Mesothelial cell of epicardium (in vitro differentiated cells): ENCODE results near the gene MIOX. TPM values are rescaled to one million over a fixed set of nuclear protein-coding genes. Genes with fewer than 3 reads are reported as not detected.

Source experiments
- DNase-seq, 2 experiments: peaks; one replicate each; pipeline ENCODE4 v3.0.0; 2021; ENCODE audit warnings: low spot score in 2 of 2; ENCODE audit not compliant: unreplicated experiment in 2 of 2
- H3K27ac Mint-ChIP-seq: 2 replicates; pipeline ENCODE4 v1.8.0; 2021; ENCODE audit warnings: mixed read lengths
- H3K27me3 Mint-ChIP-seq: 2 replicates; pipeline ENCODE4 v1.8.0; 2021; ENCODE audit warnings: low read depth, mixed read lengths
- H3K36me3 Mint-ChIP-seq: 2 replicates; pipeline ENCODE4 v1.8.0; 2021; ENCODE audit warnings: mixed read lengths
- H3K4me1 Mint-ChIP-seq: 2 replicates; pipeline ENCODE4 v1.8.0; 2021; ENCODE audit warnings: mixed read lengths
- H3K4me3 Mint-ChIP-seq: 2 replicates; pipeline ENCODE4 v1.8.0; 2021; ENCODE audit warnings: mild to moderate bottlenecking, moderate library complexity, mixed read lengths
- H3K9me3 Mint-ChIP-seq: 2 replicates; pipeline ENCODE4 v1.8.0; 2021; ENCODE audit warnings: mixed read lengths
- total RNA-seq: library from RNA; stranded (reverse); gene quantifications from 3 replicates; pipeline ENCODE4 v1.2.1, GENCODE V29; 2021
- TF ChIP-seq, protein P1 (sequence below): fragments of 200-600 bp; sonication (generic); IDR thresholded peaks from one replicate; pipeline ENCODE4 v1.5.0; 2021; ENCODE audit warnings: antibody characterized with exemption; ENCODE audit not compliant: unreplicated experiment

MIOX gene
- total RNA-seq = 0.34 to 0.66 TPM in 2 of 3 replicates, not detected in the other

DNA sequence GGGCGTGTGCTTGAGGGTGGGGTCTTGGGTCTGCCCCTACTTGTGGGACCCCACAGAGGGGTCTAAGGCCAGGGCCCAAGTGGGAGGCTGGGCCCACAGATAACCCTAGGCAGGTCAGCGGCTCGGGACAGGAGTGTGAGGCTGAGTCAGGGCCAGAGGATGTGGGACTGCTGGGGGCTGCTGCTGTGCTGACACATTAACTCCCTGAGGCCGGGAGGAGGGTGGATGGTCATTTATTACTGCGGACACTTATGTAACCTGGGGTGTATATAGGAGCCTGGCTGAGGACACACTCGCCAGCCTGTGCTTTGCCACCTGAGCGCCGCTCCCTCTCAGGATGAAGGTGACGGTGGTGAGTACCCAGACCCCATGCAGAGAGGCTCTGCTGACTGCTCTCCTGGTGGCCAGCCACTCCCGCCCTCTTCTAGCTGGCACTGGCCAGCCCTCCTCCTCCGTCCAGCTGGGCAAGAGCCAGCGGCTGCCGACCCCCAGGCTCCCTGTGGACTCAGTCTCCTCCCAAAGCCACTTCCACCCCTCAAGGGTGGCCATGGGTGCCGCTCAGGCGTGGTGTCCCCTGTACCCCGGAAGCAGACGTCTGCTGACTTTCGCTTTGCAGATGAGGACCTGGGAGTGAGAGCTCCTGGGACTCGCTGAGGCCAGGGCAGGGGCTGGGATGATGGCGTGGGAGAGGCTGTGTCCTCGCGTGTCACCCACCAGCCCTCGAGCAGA, at the start of gene MIOX:
Gene MIOX, plus strand, starts transcription at position 299 of the 729 bp plus-strand sequence. Its CDS starts 39 bp downstream, at position 338.
- Mint-ChIP-seq H3K4me3 (no peak within 1 kb of the TSS), H3K4me1 (no peaks in the 10 kb centered on the region), H3K27ac (no peak within 1 kb of the TSS), H3K9me3 (no peaks in the 10 kb centered on the region), H3K27me3 (peaks cover 24% of the 10 kb centered on the region), H3K36me3 (no peaks in the 10 kb centered on the region)
- TF ChIP-seq, protein P1, sequence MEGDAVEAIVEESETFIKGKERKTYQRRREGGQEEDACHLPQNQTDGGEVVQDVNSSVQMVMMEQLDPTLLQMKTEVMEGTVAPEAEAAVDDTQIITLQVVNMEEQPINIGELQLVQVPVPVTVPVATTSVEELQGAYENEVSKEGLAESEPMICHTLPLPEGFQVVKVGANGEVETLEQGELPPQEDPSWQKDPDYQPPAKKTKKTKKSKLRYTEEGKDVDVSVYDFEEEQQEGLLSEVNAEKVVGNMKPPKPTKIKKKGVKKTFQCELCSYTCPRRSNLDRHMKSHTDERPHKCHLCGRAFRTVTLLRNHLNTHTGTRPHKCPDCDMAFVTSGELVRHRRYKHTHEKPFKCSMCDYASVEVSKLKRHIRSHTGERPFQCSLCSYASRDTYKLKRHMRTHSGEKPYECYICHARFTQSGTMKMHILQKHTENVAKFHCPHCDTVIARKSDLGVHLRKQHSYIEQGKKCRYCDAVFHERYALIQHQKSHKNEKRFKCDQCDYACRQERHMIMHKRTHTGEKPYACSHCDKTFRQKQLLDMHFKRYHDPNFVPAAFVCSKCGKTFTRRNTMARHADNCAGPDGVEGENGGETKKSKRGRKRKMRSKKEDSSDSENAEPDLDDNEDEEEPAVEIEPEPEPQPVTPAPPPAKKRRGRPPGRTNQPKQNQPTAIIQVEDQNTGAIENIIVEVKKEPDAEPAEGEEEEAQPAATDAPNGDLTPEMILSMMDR = no peak
- no peak for DNase-seq

DNA sequence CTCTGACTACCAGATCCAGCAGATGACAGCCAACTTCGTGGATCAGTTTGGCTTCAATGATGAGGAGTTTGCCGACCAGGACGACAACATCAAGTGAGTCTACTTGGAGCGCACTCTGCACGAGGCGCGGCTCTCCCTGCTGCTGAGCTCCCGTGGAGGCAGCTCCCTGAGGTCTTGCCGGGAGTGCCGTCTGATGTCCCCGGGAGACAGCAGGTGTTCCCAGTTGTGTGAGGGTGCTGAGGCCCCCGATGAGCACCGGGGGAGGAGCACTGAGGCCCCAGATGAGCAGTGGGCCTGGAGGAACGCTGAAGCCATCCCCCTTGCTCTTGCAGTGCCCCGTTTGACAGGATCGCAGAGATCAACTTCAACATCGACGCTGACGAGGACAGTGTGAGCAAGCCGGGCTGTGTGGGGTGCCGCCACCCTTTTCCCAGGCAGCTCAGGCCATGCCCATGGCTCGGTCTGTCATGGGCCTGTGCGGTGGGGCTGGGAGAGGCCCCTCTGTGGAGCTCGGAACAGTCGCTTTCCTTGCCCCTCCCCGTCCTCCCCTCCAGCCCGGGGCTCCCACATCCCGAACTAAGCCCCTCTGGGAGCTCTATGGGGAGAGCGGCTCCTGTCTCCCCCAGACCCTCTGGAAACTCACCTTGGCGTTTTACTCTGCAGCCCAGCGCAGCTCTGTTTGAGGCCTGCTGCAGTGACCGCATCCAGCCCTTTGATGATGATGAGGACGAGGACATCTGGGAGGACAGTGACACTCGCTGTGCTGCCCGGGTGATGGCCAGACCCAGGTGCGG, 49.0 kb upstream of the MIOX start:
- no peak for DNase-seq
- TF ChIP-seq, protein P1 = no peak
- Mint-ChIP-seq H3K36me3 (peaks cover 6% of the 10 kb centered on the region), H3K9me3 (no peaks in the 10 kb centered on the region), H3K4me1 (no peaks in the 10 kb centered on the region), H3K27ac (no peak overlapping the region), H3K27me3 (no peaks in the 10 kb centered on the region), H3K4me3 (no peak overlapping the region)

DNA sequence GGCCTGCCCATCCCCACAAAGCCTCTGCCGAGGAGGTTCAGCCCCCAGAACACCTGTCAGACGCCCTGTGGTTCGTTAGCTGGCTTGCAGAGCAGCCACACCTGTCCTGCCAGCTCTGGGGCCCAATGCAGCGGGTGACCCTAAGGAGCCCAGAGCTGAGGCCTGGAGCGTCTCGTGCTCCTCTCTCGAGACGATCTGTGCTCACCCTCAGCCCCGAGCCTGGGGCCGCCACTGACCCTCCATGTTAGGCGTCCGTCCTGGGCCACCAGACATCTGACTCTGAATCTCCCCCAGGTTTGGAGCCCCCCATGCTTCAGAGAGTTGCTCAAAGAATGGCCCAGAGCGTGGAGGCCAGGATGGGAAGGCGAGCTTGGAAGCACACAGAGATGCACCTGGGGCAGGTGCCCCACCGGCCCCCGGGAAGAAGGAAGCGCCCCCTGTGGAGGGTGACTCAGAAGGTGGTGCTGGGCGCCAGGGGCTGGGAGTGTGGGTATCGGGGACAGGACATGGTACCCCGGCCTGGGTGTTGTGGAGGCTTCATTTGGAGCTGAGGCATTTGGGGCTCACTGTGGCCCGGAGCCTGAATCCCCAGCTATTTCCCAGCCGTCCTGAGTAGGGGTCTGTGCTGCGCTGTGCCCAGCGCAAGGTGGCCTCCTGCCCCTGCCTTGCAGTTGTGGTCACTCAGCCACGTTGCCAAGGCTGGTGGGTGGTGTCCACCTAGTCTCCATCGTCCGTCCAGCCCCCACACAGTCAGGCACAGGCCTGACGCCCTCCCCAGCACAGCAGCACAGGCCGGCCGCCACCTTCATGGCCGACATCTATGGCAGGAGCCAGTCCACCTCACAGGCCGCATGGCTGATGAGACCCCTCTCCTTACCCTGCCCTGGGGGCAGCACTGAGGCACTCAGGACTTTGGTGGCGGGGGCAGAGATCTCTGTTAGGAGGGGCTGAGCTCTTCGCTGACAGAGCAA, 48.1 kb upstream of the MIOX start:
- TF ChIP-seq, protein P1 = no peak
- H3K27ac Mint-ChIP-seq = no peak overlapping the region

DNA sequence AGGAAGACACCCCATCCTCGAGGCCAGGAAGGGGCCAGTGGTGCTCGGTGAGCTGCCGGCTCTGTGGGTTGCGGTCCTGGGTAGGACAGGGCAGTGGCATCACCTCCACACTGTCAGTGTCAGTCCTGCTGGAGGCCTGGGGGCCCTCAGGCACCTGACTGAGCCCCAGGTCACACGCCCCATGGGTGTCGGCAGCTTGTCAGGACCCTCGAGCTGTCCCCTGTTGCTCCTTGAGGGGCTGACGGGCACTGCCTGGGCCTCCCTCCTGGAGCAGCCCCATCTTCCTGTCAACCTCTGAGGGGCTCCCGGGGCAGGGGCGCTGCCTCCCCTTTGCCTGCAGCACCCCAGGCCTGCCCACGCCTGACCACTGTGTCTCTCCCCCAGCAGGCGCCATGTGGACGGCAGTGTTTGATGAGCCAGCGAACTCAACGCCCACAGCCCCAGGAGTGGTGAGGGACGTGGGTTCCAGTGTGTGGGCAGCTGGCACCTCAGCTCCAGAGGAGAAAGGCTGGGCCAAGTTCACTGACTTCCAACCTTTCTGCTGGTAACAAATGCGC, 47.3 kb upstream of the MIOX start:
- TF ChIP-seq, protein P1 = no peak
- Mint-ChIP-seq H3K4me1 (no peaks in the 10 kb centered on the region), H3K4me3 (no peak overlapping the region), H3K27ac (no peak overlapping the region), H3K36me3 (peaks cover 6% of the 10 kb centered on the region), H3K9me3 (no peaks in the 10 kb centered on the region), H3K27me3 (no peaks in the 10 kb centered on the region)
- no peak for DNase-seq

More for the DNA sequence above, 48.1 kb upstream of the MIOX start:
- Mint-ChIP-seq H3K4me3 (no peak overlapping the region), H3K27me3 (no peaks in the 10 kb centered on the region), H3K36me3 (peaks cover 6% of the 10 kb centered on the region), H3K9me3 (no peaks in the 10 kb centered on the region), H3K4me1 (no peaks in the 10 kb centered on the region)
- no peak for DNase-seq

DNA sequence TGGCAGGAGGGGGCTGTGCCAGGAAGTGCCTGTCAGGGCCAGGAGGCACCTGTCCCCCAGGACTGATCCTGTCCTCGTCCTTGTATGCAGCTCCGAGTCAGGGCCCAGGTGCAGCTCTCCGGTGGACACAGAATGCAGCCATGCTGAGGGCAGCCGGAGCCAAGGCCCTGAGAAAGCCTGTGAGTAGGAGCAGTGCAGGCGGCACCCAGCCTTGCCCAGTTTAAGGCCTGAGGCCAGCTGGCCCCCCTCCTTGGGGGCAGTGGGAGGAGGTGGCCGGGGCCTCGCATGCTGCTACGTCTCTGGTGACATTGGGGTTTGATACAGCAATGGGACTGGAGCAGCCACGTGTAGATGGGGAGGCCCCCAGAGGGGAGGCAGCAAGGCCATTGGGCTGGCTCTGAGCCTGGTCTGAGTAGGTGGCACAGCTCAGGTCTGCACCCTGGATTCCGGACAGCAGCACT, 46.8 kb upstream of the MIOX start:
- Mint-ChIP-seq H3K4me1 (no peaks in the 10 kb centered on the region), H3K4me3 (no peak overlapping the region), H3K9me3 (no peaks in the 10 kb centered on the region), H3K27me3 (no peaks in the 10 kb centered on the region), H3K36me3 (peaks cover 6% of the 10 kb centered on the region), H3K27ac (no peak overlapping the region)
- TF ChIP-seq, protein P1 = no peak
- DNase-seq = no peak
